ENCODE measurements around the gene EXOSC3. TPM values are rescaled to one million over a fixed set of nuclear protein-coding genes. Genes with fewer than 3 reads are reported as not detected.

Gene EXOSC3
- total and polyA plus RNA-seq, 10 donors: 16.2 to 55.3 (median 41.5) TPM

- WGBS, 5 donors: 78 to 87% (median 83%) methylated on average over 7 to 8 of the region's 8 CpGs
- no peak for TF ChIP-seq POLR2A (IDR thresholded peaks at IDR 0.05)
- no peak for TF ChIP-seq CTCF (IDR thresholded peaks at IDR 0.05 in 8 of 11, conservative IDR thresholded peaks at IDR 0.05 in 3 of 11)
- no peak for TF ChIP-seq POLR2AphosphoS5 (IDR thresholded peaks at IDR 0.05)
- intact Hi-C loops (cut with DNase I; ENCODE audit: low total_unique reads): loop anchor here (10.0 kb wide), 1 partner anchor 659 kb away; no protein-coding TSS in a partner anchor
- Histone ChIP-seq H3K36me3 (no peaks in the 10 kb centered on the region), H3K4me1 (peaks cover 0 to 4% (median 0%) of the 10 kb centered on the region in 6 donors), H3K27ac (no peak overlapping the region), H3K9me3 (no peaks in the 10 kb centered on the region), H3K27me3 (replicated peaks in 1 of 7) (no peaks in the 10 kb centered on the region), H3K4me3 (no peak overlapping the region)
- no peak for DNase-seq
Measured at GRCh38 chr9:37745970-37746369, 38.9 kb downstream of the EXOSC3 start.

GRCh38 chr9:37740631-37741328, 44.1 kb downstream of the EXOSC3 start:
- intact Hi-C loops (cut with DNase I; ENCODE audit: low total_unique reads): loop anchor here (10.0 kb wide), 1 partner anchor 664 kb away; no protein-coding TSS in a partner anchor
- no peaks in the 10 kb centered on the region for H3K4me1 ChIP-seq
- DNase-seq: no peak
- no peak overlapping the region for H3K27ac ChIP-seq
- no peaks in the 10 kb centered on the region for H3K9me3 ChIP-seq
- H3K27me3 ChIP-seq (replicated peaks in 1 of 7): no peaks in the 10 kb centered on the region
- H3K36me3 ChIP-seq: no peaks in the 10 kb centered on the region
- no peak overlapping the region for H3K4me3 ChIP-seq
- WGBS, 5 donors: 69 to 90% (median 83%) methylated on average over 6 to 15 of the region's 15 CpGs
- no peak for TF ChIP-seq POLR2A (IDR thresholded peaks at IDR 0.05)
- no peak for TF ChIP-seq CTCF (IDR thresholded peaks at IDR 0.05 in 8 of 11, conservative IDR thresholded peaks at IDR 0.05 in 3 of 11)
- TF ChIP-seq POLR2AphosphoS5 (IDR thresholded peaks at IDR 0.05): no peak

GRCh38 chr9:37740128-37740527, 44.7 kb downstream of the EXOSC3 start:
- H3K9me3 ChIP-seq: no peaks in the 10 kb centered on the region
- no peak for DNase-seq
- no peaks in the 10 kb centered on the region for H3K4me1 ChIP-seq
- intact Hi-C loops (cut with DNase I; ENCODE audit: low total_unique reads): loop anchor here (10.0 kb wide), 1 partner anchor 665 kb away; no protein-coding TSS in a partner anchor
- H3K36me3 ChIP-seq: no peaks in the 10 kb centered on the region
- no peak overlapping the region for H3K4me3 ChIP-seq
- no peak overlapping the region for H3K27ac ChIP-seq
- no peaks in the 10 kb centered on the region for H3K27me3 ChIP-seq (replicated peaks in 1 of 7)
- 93 to 100% (median 95%) methylated on average over 12 to 16 of the region's 16 CpGs for WGBS, 5 donors
- TF ChIP-seq CTCF (IDR thresholded peaks at IDR 0.05 in 8 of 11, conservative IDR thresholded peaks at IDR 0.05 in 3 of 11) (no peak), POLR2AphosphoS5 (IDR thresholded peaks at IDR 0.05) (no peak), POLR2A (IDR thresholded peaks at IDR 0.05) (no peak)

DNA sequence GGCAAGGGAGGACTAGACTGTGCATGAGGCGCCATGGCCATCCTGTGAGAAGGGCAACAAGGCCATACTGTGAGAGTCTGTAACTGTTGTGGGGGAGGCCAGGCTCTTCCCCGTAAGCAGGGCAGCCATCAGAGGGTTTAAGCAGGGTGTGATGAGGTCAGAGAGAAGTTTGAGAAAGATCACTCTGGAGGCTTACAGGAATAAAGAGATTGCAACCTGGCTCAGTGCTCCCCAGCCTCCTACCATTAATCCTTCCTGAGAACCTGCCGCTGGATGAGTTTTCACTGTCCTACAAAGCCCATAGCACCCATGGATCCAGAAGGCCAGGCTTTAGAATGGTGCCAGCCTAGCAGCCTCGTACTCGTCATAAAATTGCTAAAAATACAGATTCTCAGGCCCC, 45.6 kb downstream of the EXOSC3 start:
- Histone ChIP-seq H3K4me3 (no peak overlapping the region), H3K4me1 (no peaks in the 10 kb centered on the region), H3K36me3 (no peaks in the 10 kb centered on the region), H3K9me3 (no peaks in the 10 kb centered on the region), H3K27me3 (replicated peaks in 1 of 7) (no peaks in the 10 kb centered on the region), H3K27ac (no peak overlapping the region)
- no peak for TF ChIP-seq CTCF (IDR thresholded peaks at IDR 0.05 in 8 of 11, conservative IDR thresholded peaks at IDR 0.05 in 3 of 11)
- TF ChIP-seq POLR2AphosphoS5 (IDR thresholded peaks at IDR 0.05): no peak
- TF ChIP-seq POLR2A (IDR thresholded peaks at IDR 0.05): no peak
- no peak for DNase-seq
- intact Hi-C loops (cut with DNase I; ENCODE audit: low total_unique reads): no loop called here
- 79 to 94% (median 88%) methylated on average over 5 of the region's 5 CpGs for WGBS, 5 donors
